HCT116 (cell line): ENCODE results near the gene GALNT18.

Source experiments
- CTCF ChIP-seq, 3 experiments: fragments of 200-600 bp in 1 of 3; sonication (generic) in 1 of 3; IDR thresholded peaks in 2 of 3; conservative IDR thresholded peaks in 1 of 3; 2 replicates each; pipeline ENCODE4 v1.5.1; 2012 to 2017; ENCODE audit warnings: low read depth in 2 of 3, low read length in 2 of 3, antibody characterized with exemption in 1 of 3, borderline replicate concordance in 1 of 3, control low read depth in 1 of 3, mild to moderate bottlenecking in 1 of 3, mixed read lengths in 1 of 3, mixed run types in 1 of 3, moderate library complexity in 1 of 3; ENCODE audit not compliant: insufficient read depth in 1 of 3
- EZH2 ChIP-seq: fragments of 200-600 bp; sonication (generic); IDR thresholded peaks from 2 replicates; pipeline ENCODE4 v1.6.1; 2017; ENCODE audit warnings: antibody characterized with exemption, mixed run types

- TF ChIP-seq CTCF (IDR thresholded peaks at IDR 0.05 in 2 of 3, conservative IDR thresholded peaks at IDR 0.05 in 1 of 3; ENCODE audit: borderline replicate concordance in 1 of 3, insufficient read depth in 1 of 3, low read depth in 2 of 3, low read length in 2 of 3): no peak
- no peak for TF ChIP-seq EZH2
Observed at GRCh38 chr11:11268706-11269105, 353.1 kb downstream of the GALNT18 start.
